ENCODE data around the gene ZNF524. TPM values are rescaled to one million over a fixed set of nuclear protein-coding genes. Genes with fewer than 3 reads are reported as not detected.

ZNF524 gene
- total and polyA plus RNA-seq, 9 of the 15 experiments (the other 6 are each of a cell fraction or from before 2014, with no cell fraction given): 0.08 to 15.6 (median 2.9) TPM

GRCh38 chr19:55616395-55616875, 16.3 kb downstream of the ZNF524 start:
- H3K27me3 ChIP-seq (ENCODE audit: control insufficient read depth in 2 of 2, insufficient read depth in 2 of 2, low read length in 2 of 2): no peaks in the 10 kb centered on the region
- BruUV-seq (replicated peaks): no TSS peak
- H3K4me2 ChIP-seq (ENCODE audit: insufficient read depth, low read length): no peak overlapping the region
- H3K36me3 ChIP-seq (ENCODE audit: control insufficient read depth, insufficient read depth, low read length): peaks cover 35% of the 10 kb centered on the region; the same call in 2 of the 3 replicates
- in situ Hi-C loops (cut with MboI) (no loop called here), intact Hi-C loops (cut with micrococcal nuclease) (no loop called here)
- ATAC-seq (no peak), DNase-seq (ENCODE audit: extremely low read depth in 1 of 4, low spot score in 3 of 4) (no peak), FAIRE-seq (no peak)
- peaks cover 6% of the 10 kb centered on the region; the same call in 1 of the 3 replicates for H3K79me2 ChIP-seq (ENCODE audit: control insufficient read depth, insufficient read depth, low read length)
- H3K27ac ChIP-seq (ENCODE audit: extremely low read depth, low read depth, low read length): no peak overlapping the region
- no peak overlapping the region for H3K9ac ChIP-seq (ENCODE audit: insufficient read depth in 1 of 2, low read depth in 2 of 2, low read length in 2 of 2)
- no peaks in the 10 kb centered on the region; the same call in 1 of the 2 replicates for H4K20me1 ChIP-seq (replicated peaks; ENCODE audit: control insufficient read depth, insufficient read depth, low read length)
- no peaks in the 10 kb centered on the region for H3K9me3 ChIP-seq (replicated peaks; ENCODE audit: control insufficient read depth, insufficient read depth, low read depth, low read length)
- ChIA-PET CTCF (ENCODE audit: low intra/inter-chr PET ratio) (no interaction called here), POLR2A (interaction anchor here (0.7 to 1.7 kb wide), 2 partner anchors 12 to 314 kb away, joined by 3 to 6 read pairs; no protein-coding TSS in a partner anchor)
- H3K4me1 ChIP-seq (replicated peaks in 1 of 2; ENCODE audit: control insufficient read depth in 2 of 2, insufficient read depth in 2 of 2, low read length in 2 of 2): peaks cover 0 to 5% of the 10 kb centered on the region in 2 experiments; a peak in 2 of 5 replicates
- peak; percentile 44; the same call in 1 of the 2 replicates for TF ChIP-seq RBFOX2 (IDR thresholded peaks at IDR 0.05; ENCODE audit: low read depth, low read length)
- TF ChIP-seq DNMT1 (IDR thresholded peaks at IDR 0.05): no peak
- TF ChIP-seq POLR3A (IDR thresholded peaks at IDR 0.05; ENCODE audit: borderline replicate concordance, extremely low read depth, insufficient read depth, insufficient read length): no peak
- peak; percentile 26; the same call in 1 of the 2 replicates for TF ChIP-seq ZBTB33 (CRISPR knock-in tag; IDR thresholded peaks at IDR 0.05)
- H3K4me3 ChIP-seq: no peak overlapping the region
- 99% methylated on average over 34 of the region's 38 CpGs for WGBS (ENCODE audit: insufficient coverage, low coverage, missing lambda C conversion rate)
- H3K9me1 ChIP-seq (ENCODE audit: control insufficient read depth, insufficient read depth, low read length): peaks cover 3% of the 10 kb centered on the region
- H2AFZ ChIP-seq (ENCODE audit: low read depth, low read length): no peak overlapping the region
